ENCODE data around the gene RRM2.

DNA sequence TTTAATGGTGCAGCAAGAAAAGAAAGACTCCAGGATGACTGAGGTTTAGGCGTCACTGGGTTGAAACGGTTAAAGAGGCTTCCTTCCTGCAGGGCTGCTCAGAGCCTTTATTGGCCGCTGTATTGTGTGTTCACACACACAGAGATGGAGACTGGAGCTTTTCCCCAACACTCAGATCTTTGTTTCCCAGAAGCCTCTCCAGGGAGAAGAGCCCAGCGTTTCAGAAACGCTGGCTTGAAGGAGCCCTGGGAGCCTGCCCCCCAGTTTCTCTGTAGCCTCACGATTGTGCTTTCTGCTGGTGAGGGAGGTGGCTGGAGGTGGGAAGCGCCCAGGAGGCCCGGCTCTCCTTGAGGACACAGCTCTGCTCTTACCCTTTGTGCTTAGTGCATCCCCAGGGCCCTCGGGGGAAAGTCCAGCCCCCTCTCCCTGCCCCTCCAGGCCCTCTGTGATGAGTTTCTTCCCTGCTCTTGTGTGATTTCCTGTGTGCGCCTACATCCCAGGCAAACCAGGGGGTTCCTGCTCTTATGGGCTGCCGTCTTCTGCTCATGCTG is 37.1 kb downstream of the RRM2 start:
- TF ChIP-seq, protein P1, sequence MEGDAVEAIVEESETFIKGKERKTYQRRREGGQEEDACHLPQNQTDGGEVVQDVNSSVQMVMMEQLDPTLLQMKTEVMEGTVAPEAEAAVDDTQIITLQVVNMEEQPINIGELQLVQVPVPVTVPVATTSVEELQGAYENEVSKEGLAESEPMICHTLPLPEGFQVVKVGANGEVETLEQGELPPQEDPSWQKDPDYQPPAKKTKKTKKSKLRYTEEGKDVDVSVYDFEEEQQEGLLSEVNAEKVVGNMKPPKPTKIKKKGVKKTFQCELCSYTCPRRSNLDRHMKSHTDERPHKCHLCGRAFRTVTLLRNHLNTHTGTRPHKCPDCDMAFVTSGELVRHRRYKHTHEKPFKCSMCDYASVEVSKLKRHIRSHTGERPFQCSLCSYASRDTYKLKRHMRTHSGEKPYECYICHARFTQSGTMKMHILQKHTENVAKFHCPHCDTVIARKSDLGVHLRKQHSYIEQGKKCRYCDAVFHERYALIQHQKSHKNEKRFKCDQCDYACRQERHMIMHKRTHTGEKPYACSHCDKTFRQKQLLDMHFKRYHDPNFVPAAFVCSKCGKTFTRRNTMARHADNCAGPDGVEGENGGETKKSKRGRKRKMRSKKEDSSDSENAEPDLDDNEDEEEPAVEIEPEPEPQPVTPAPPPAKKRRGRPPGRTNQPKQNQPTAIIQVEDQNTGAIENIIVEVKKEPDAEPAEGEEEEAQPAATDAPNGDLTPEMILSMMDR (IDR thresholded peaks at IDR 0.05) = no peak
- TF ChIP-seq POLR2A (IDR thresholded peaks at IDR 0.05) = no peak

Measured in uterus (tissue), 2 donors.